HEK293T (cell line): ENCODE data around the gene ATP1A4.

Experiments used
- FOXA1 ChIP-seq: fragments of 450-650 bp; IDR thresholded peaks from 2 replicates; pipeline ENCODE4 v1.6.1; 2016; ENCODE audit warnings: mild to moderate bottlenecking
- FOXK2 ChIP-seq: fragments of 450-650 bp; IDR thresholded peaks from 2 replicates; pipeline ENCODE4 v1.6.1; 2016; ENCODE audit warnings: mild to moderate bottlenecking
- FOXM1 ChIP-seq: fragments of 450-650 bp; IDR thresholded peaks from 2 replicates; pipeline ENCODE4 v1.6.1; 2017; ENCODE audit warnings: mild to moderate bottlenecking, borderline replicate concordance
- HDGF ChIP-seq: fragments of 450-650 bp; IDR thresholded peaks from 2 replicates; pipeline ENCODE4 v1.6.1; 2017; ENCODE audit warnings: antibody characterized with exemption, borderline replicate concordance
- L3MBTL2 ChIP-seq: fragments of 450-650 bp; conservative IDR thresholded peaks from 2 replicates; pipeline ENCODE4 v1.6.1; 2016; ENCODE audit warnings: mild to moderate bottlenecking
- ZNF384 ChIP-seq: fragments of 450-650 bp; IDR thresholded peaks from 2 replicates; pipeline ENCODE4 v1.6.1; 2016
- TF ChIP-seq, protein P1 (sequence below): fragments of 450-650 bp; IDR thresholded peaks from 2 replicates; pipeline ENCODE4 v1.6.1; 2016

DNA sequence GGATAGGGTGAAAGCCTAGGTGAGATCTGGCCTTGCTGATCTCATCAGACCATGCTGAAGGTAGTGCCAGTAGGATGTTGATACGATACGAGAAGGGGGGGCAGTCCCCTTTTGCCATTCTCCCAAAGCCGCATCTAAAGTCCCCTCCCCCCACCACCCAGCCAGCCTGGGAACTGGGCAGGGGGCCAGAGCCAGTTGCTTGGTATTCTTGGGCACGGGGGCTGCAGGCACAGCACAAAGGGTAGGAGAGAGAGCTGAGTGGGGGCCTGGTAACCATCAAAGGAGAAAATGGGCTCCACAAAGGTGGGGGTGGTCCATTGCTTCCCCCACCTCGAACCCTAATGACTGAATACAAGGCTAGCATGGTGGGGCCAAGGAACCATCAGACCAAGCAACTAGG lies 59.2 kb downstream of the ATP1A4 start:
- TF ChIP-seq L3MBTL2 (no peak), ZNF384 (no peak), HDGF (no peak), FOXM1 (no peak), FOXK2 (no peak), FOXA1 (no peak)
- TF ChIP-seq, protein P1, sequence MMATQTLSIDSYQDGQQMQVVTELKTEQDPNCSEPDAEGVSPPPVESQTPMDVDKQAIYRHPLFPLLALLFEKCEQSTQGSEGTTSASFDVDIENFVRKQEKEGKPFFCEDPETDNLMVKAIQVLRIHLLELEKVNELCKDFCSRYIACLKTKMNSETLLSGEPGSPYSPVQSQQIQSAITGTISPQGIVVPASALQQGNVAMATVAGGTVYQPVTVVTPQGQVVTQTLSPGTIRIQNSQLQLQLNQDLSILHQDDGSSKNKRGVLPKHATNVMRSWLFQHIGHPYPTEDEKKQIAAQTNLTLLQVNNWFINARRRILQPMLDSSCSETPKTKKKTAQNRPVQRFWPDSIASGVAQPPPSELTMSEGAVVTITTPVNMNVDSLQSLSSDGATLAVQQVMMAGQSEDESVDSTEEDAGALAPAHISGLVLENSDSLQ, result no peak
